D341Med (cell line): ENCODE data around the gene TGM6.

Experiments
- DNase-seq: peaks from one replicate; pipeline ENCODE4 v3.0.0; 2012; ENCODE audit warnings: low spot score

Gene TGM6

GRCh38 chr20:2364044-2364443, 16.7 kb upstream of the TGM6 start:
- no peak for DNase-seq

GRCh38 chr20:2365091-2365490, 15.6 kb upstream of the TGM6 start:
- DNase-seq, result no peak

- DNase-seq, result no peak
Observed at GRCh38 chr20:2365666-2366065, 15.0 kb upstream of the TGM6 start.

GRCh38 chr20:2368621-2369020, 12.1 kb upstream of the TGM6 start:
- DNase-seq, result no peak

GRCh38 chr20:2373098-2373497, 7.6 kb upstream of the TGM6 start:
- no peak for DNase-seq

GRCh38 chr20:2374346-2375125, 6.2 kb upstream of the TGM6 start:
- no peak for DNase-seq

- no peak for DNase-seq
Observed at GRCh38 chr20:2378893-2379292, 1.8 kb upstream of the TGM6 start.

GRCh38 chr20:2379511-2380229, 1.0 kb upstream of the TGM6 start:
- no peak for DNase-seq

GRCh38 chr20:2381303-2381702, 602 bp downstream of the TGM6 start:
- no peak for DNase-seq

GRCh38 chr20:2382833-2383232, 2.1 kb downstream of the TGM6 start:
- DNase-seq, result no peak

GRCh38 chr20:2385026-2385425, 4.3 kb downstream of the TGM6 start:
- DNase-seq, result no peak

- DNase-seq, result no peak
Observed at GRCh38 chr20:2385496-2385895, 4.8 kb downstream of the TGM6 start.

GRCh38 chr20:2386516-2387179, 5.9 kb downstream of the TGM6 start:
- DNase-seq, result no peak

- peak; percentile 61 for DNase-seq
Observed at GRCh38 chr20:2387180-2387577, 6.5 kb downstream of the TGM6 start.

- no peak for DNase-seq
Observed at GRCh38 chr20:2387580-2387979, 6.9 kb downstream of the TGM6 start.

GRCh38 chr20:2390951-2391675, 10.4 kb downstream of the TGM6 start:
- DNase-seq, result no peak

GRCh38 chr20:2394411-2395055, 13.8 kb downstream of the TGM6 start:
- DNase-seq, result no peak

- DNase-seq, result no peak
Observed at GRCh38 chr20:2395136-2395535, 14.4 kb downstream of the TGM6 start.

GRCh38 chr20:2396241-2396814, 15.6 kb downstream of the TGM6 start:
- no peak for DNase-seq

GRCh38 chr20:2397091-2397490, 16.4 kb downstream of the TGM6 start:
- no peak for DNase-seq

- DNase-seq, result no peak
Observed at GRCh38 chr20:2397595-2398145, 17.0 kb downstream of the TGM6 start.
